Measurements from ENCODE around the gene FAM81A. TPM values are rescaled to one million over a fixed set of nuclear protein-coding genes. Genes with fewer than 3 reads are reported as not detected.
A peak's percentile ranks its signal among the peaks of the same experiment; 100 is the strongest.

FAM81A gene
- total RNA-seq, 2 donors from 2014 or later = 6.4 to 18.8 TPM

- peak overlapping the region; percentile 81 for H3K27ac ChIP-seq
- no peak for TF ChIP-seq CTCF (IDR thresholded peaks at IDR 0.05)
- H3K36me3 ChIP-seq = no peaks in the 10 kb centered on the region
- H3K9me3 ChIP-seq = no peaks in the 10 kb centered on the region
- DNase-seq = no peak
- intact Hi-C loops (cut with DNase I) = no loop called here
- H3K4me3 ChIP-seq = no peak overlapping the region
- H3K9ac ChIP-seq (ENCODE audit: low read depth in 2 of 2, low read length in 2 of 2) = peak overlapping the region in 1 of 2 donors; percentile 15
- H3K4me1 ChIP-seq = no peaks in the 10 kb centered on the region
- no peaks in the 10 kb centered on the region for H3K27me3 ChIP-seq
Measured at GRCh38 chr15:59569477-59569876, 131.5 kb downstream of the FAM81A start.

GRCh38 chr15:59570315-59570714 lies 132.3 kb downstream of the FAM81A start:
- Histone ChIP-seq H3K4me3 (no peak overlapping the region), H3K9ac (ENCODE audit: low read depth in 2 of 2, low read length in 2 of 2) (no peak overlapping the region), H3K9me3 (no peaks in the 10 kb centered on the region), H3K27me3 (no peaks in the 10 kb centered on the region), H3K36me3 (no peaks in the 10 kb centered on the region), H3K27ac (peak overlapping the region; percentile 81), H3K4me1 (no peaks in the 10 kb centered on the region)
- peak; percentile 74 for DNase-seq
- intact Hi-C loops (cut with DNase I) = no loop called here
- TF ChIP-seq CTCF (IDR thresholded peaks at IDR 0.05) = no peak

- no peaks in the 10 kb centered on the region for H3K9me3 ChIP-seq
- intact Hi-C loops (cut with DNase I) = no loop called here
- H3K27ac ChIP-seq = no peak overlapping the region
- no peaks in the 10 kb centered on the region for H3K27me3 ChIP-seq
- no peak overlapping the region for H3K9ac ChIP-seq (ENCODE audit: low read depth in 2 of 2, low read length in 2 of 2)
- H3K36me3 ChIP-seq = no peaks in the 10 kb centered on the region
- no peak for TF ChIP-seq CTCF (IDR thresholded peaks at IDR 0.05)
- H3K4me3 ChIP-seq = no peak overlapping the region
- H3K4me1 ChIP-seq = no peaks in the 10 kb centered on the region
- DNase-seq = no peak
Measured at GRCh38 chr15:59571606-59572005, 133.6 kb downstream of the FAM81A start.

Other genes starting within 250 kb of the FAM81A start
- gene LDHAL6B, start 231.3 kb upstream of the FAM81A start, total RNA-seq = not detected
- 100 to 1,000 TPM; 252 to 329 TPM for gene MYO1E, start 65.3 kb upstream of the FAM81A start, total RNA-seq
- gene GCNT3, start 173.6 kb downstream of the FAM81A start, total RNA-seq = 100 to 1,000 TPM; 261 to 365 TPM
- gene GTF2A2, start 219.3 kb downstream of the FAM81A start, total RNA-seq = 100 to 1,000 TPM; 117 to 143 TPM

All from colonic mucosa (tissue), 4 donors.